Lung (tissue), 13 donors: ENCODE results near the gene HSPE1. TPM values are rescaled to one million over a fixed set of nuclear protein-coding genes. Genes with fewer than 3 reads are reported as not detected.
"Not testable (repeated sequence)": the region's sequence is repeated elsewhere in the genome, so short reads cannot be mapped to it uniquely, and the experiment has no call there.

Experiments used
- ATAC-seq: fragments of 200-7000 bp; cut with Tn5 transposase; one replicate; pipeline ENCODE4 v1.9.1; 2020; ENCODE audit warnings: moderate number of reproducible peaks; ENCODE audit not compliant: insufficient read depth, low FRiP score
- DNase-seq, 3 donors: peaks; one replicate each; pipeline ENCODE4 v3.0.0-alpha.2; 2013 to 2017
- H3K27ac ChIP-seq, 2 donors: one replicate each; pipeline ENCODE4 v1.5.1; 2013; ENCODE audit warnings: mild to moderate bottlenecking in 2 of 2, moderate library complexity in 2 of 2, control low read depth in 1 of 2, inconsistent platforms in 1 of 2, low read depth in 1 of 2, low read length in 1 of 2
- H3K27me3 ChIP-seq, 3 donors: one replicate each; pipeline ENCODE4 v1.5.1; 2013; ENCODE audit warnings: low read length in 2 of 3; ENCODE audit not compliant: control insufficient read depth in 3 of 3, insufficient read depth in 3 of 3
- H3K36me3 ChIP-seq, 4 donors: one replicate each; pipeline ENCODE4 v1.5.1; 2013; ENCODE audit warnings: low read length in 4 of 4, mild to moderate bottlenecking in 1 of 4, moderate library complexity in 1 of 4; ENCODE audit not compliant: control insufficient read depth in 4 of 4, insufficient read depth in 4 of 4
- H3K4me1 ChIP-seq, 5 donors: one replicate each; pipeline ENCODE4 v1.5.1; 2013; ENCODE audit warnings: low read length in 5 of 5, mild to moderate bottlenecking in 2 of 5, moderate library complexity in 1 of 5; ENCODE audit not compliant: control insufficient read depth in 5 of 5, insufficient read depth in 5 of 5
- H3K4me3 ChIP-seq: one replicate; pipeline ENCODE4 v1.5.1; 2013; ENCODE audit warnings: mild to moderate bottlenecking, control low read depth, moderate library complexity
- H3K9ac ChIP-seq, 2 donors: one replicate each; pipeline ENCODE4 v1.5.1; 2013; ENCODE audit warnings: low read length in 2 of 2, control low read depth in 1 of 2; ENCODE audit not compliant: insufficient read depth in 1 of 2
- H3K9me3 ChIP-seq, 4 donors: one replicate each; pipeline ENCODE4 v1.5.1; 2013; ENCODE audit warnings: low read length in 3 of 4, mild to moderate bottlenecking in 1 of 4, moderate library complexity in 1 of 4; ENCODE audit not compliant: control insufficient read depth in 4 of 4, insufficient read depth in 3 of 4
- WGBS, 2 donors: extraction: QIAGEN DNeasy Blood & Tissue Kit; methylation state at CpG; one replicate each; pipeline ENCODE4 v1.1.7; 2013; 5-methylcytosine and 5-hydroxymethylcytosine counted together
- polyA plus RNA-seq, 2 donors: library from polyadenylated mRNA; stranded (reverse); fragments of 200-250 nt; gene quantifications; one replicate each; pipeline ENCODE4 v1.2.1, GENCODE V29; 2013
- small RNA-seq: library from RNA; depleted of rRNA; stranded (forward); fragments of <200 nt; gene quantifications from one replicate; pipeline ENCODE3, GENCODE V24; 2014; ENCODE audit warnings: low replicate concordance
- total RNA-seq, 2 donors: library from RNA; depleted of rRNA in 1 of 2; stranded (reverse); fragments of >200 nt in 1 of 2; gene quantifications; one replicate each; pipeline ENCODE4 v1.2.1, GENCODE V29; 2014 to 2021
- TF ChIP-seq, protein P1 (sequence below): IDR thresholded peaks from 2 replicates; pipeline ENCODE4 v1.5.1; 2012; ENCODE audit warnings: mild to moderate bottlenecking; ENCODE audit errors: control extremely low read depth, extremely low read depth
- donor health status: control.
- donor health status: control.
- donor health status: Bipolar disorder and iron deficiency.
- donor health status: healthy.
- donor health status: DM: yes; HTN: yes; CAD: no.

The HSPE1 gene
- total and polyA plus RNA-seq, 4 donors, result 64.6 to 332 (median 152) TPM

DNA sequence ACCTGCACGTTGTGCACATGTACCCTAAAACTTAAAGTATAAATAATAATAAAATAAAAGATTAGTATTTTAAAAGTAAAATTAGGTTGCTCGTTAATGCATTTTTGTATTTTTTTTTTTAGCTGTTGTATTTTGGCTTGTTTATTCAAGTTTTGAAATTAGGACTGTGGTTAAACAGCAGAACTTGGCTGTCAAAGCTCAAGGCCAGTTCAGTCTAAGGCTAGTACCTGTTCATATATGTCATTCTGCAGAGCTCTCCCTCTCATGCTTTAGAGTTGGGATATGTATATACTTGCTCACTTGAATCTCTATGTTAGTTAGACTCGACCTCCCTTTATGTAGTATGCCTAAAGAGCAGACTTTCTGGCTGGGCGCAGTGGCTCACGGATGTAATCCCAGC is 48.4 kb downstream of the HSPE1 start:
- Histone ChIP-seq H3K4me1 (no peaks in the 10 kb centered on the region), H3K4me3 (no peak overlapping the region), H3K36me3 (peaks cover 11 to 19% (median 14%) of the 10 kb centered on the region in 4 donors), H3K9ac (no peak overlapping the region), H3K9me3 (no peaks in the 10 kb centered on the region), H3K27ac (no peak overlapping the region), H3K27me3 (no peaks in the 10 kb centered on the region)
- TF ChIP-seq, protein P1, sequence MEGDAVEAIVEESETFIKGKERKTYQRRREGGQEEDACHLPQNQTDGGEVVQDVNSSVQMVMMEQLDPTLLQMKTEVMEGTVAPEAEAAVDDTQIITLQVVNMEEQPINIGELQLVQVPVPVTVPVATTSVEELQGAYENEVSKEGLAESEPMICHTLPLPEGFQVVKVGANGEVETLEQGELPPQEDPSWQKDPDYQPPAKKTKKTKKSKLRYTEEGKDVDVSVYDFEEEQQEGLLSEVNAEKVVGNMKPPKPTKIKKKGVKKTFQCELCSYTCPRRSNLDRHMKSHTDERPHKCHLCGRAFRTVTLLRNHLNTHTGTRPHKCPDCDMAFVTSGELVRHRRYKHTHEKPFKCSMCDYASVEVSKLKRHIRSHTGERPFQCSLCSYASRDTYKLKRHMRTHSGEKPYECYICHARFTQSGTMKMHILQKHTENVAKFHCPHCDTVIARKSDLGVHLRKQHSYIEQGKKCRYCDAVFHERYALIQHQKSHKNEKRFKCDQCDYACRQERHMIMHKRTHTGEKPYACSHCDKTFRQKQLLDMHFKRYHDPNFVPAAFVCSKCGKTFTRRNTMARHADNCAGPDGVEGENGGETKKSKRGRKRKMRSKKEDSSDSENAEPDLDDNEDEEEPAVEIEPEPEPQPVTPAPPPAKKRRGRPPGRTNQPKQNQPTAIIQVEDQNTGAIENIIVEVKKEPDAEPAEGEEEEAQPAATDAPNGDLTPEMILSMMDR, result no peak
- ATAC-seq (no peak), DNase-seq (no peak)
- 93 to 97% methylated on average over 5 of the region's 5 CpGs for whole genome bisulfite sequencing, 2 donors

DNA sequence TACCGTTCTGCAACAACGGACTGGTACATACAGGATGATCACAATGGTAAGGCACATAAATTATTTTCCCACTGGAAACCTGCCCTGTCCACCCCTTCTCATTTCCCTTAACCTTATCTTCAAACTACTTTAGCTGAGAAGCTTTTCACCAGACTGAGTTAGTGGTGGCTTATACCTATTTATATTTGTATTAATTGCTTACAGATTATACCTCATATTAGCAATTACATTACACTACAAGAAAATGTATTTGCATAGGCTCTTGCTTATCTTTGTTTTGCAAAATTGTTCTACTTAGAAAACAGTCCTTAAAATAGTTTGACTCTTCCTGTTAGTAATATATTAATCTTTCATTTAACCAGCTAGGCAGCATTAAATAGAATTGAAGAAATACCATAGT is 51.1 kb downstream of the HSPE1 start:
- not testable (repeated sequence) for H3K9ac ChIP-seq, H3K9me3 ChIP-seq, H3K27me3 ChIP-seq, DNase-seq, H3K4me1 ChIP-seq, H3K4me3 ChIP-seq, ATAC-seq, H3K27ac ChIP-seq
- WGBS, 2 donors, result 69 to 85% methylated on average over 2 of the region's 2 CpGs
- peaks cover 6 to 17% (median 15%) of the 10 kb centered on the region in 4 donors for H3K36me3 ChIP-seq

Small RNA genes within 50 kb of the gene (small RNA-seq; reads per million reads assigned to genes)
- not detected for gene AC020550.1

Other genes starting within 250 kb of the HSPE1 start
- gene ANKRD44, start 189.6 kb upstream of the HSPE1 start, total RNA-seq, result 10 to 100 TPM; 32.4 to 73.8 TPM
- 1 to 10 TPM; 7.1 to 8.1 TPM for gene ANKRD44, start 189.6 kb upstream of the HSPE1 start, polyA plus RNA-seq
- gene SF3B1, start 65.4 kb upstream of the HSPE1 start, total RNA-seq, result 100 to 1,000 TPM; 189 to 432 TPM
- gene SF3B1, start 65.4 kb upstream of the HSPE1 start, polyA plus RNA-seq, result 100 to 1,000 TPM; 126 to 275 TPM
- gene COQ10B, start 46.8 kb upstream of the HSPE1 start, total RNA-seq, result 10 to 100 TPM; 18.3 to 26.8 TPM
- gene COQ10B, start 46.8 kb upstream of the HSPE1 start, polyA plus RNA-seq, result 10 to 100 TPM; 13.3 to 23.5 TPM
- 100 to 1,000 TPM; 173 to 416 TPM for gene HSPD1, start 539 bp upstream of the HSPE1 start, total RNA-seq
- 100 to 1,000 TPM; 154 to 204 TPM for gene HSPD1, start 539 bp upstream of the HSPE1 start, polyA plus RNA-seq
- gene MOB4, start 15.7 kb downstream of the HSPE1 start, total RNA-seq, result 10 to 100 TPM; 18.9 to 48.1 TPM
- gene MOB4, start 15.7 kb downstream of the HSPE1 start, polyA plus RNA-seq, result 10 to 100 TPM; 23.8 to 28.2 TPM
- gene RFTN2, start 175.2 kb downstream of the HSPE1 start, total RNA-seq, result 10 to 100 TPM in 1 of 2 donors, 1 to 10 TPM in 1; 3.2 to 22.6 TPM
- gene RFTN2, start 175.2 kb downstream of the HSPE1 start, polyA plus RNA-seq, result under 1 TPM; 0.40 to 0.83 TPM
- gene MARS2, start 205.0 kb downstream of the HSPE1 start, total RNA-seq, result 1 to 10 TPM; 6.1 to 7.2 TPM
- gene MARS2, start 205.0 kb downstream of the HSPE1 start, polyA plus RNA-seq, result 1 to 10 TPM; 1.9 to 5.2 TPM